BE2C (cell line): Measurements from ENCODE around the gene TTC32.

Source experiments
- DNase-seq: peaks from one replicate; pipeline ENCODE4 v3.0.0-alpha.2; 2020
- H3K27me3 ChIP-seq: fragments of 250-450 bp; sonication (Bioruptor Pico); 2 replicates; pipeline ENCODE4 v1.5.1; 2020; ENCODE audit warnings: mild to moderate bottlenecking
- H3K36me3 ChIP-seq: fragments of 250-450 bp; sonication (Bioruptor Pico); 2 replicates; pipeline ENCODE4 v1.5.1; 2020; ENCODE audit warnings: mild to moderate bottlenecking
- H3K4me1 ChIP-seq: fragments of 250-450 bp; sonication (Bioruptor Pico); 2 replicates; pipeline ENCODE4 v1.5.1; 2020
- H3K4me3 ChIP-seq: 2 replicates; pipeline ENCODE4 v1.5.1; 2011; ENCODE audit warnings: low read depth, low read length
- H3K9me3 ChIP-seq: fragments of 250-450 bp; sonication (Bioruptor Pico); 2 replicates; pipeline ENCODE4 v1.5.1; 2020
- TF ChIP-seq, protein P1 (sequence below): IDR thresholded peaks from 2 replicates; pipeline ENCODE4 v1.5.1; 2012; ENCODE audit warnings: mild to moderate bottlenecking, low read depth, low read length

TTC32 gene

DNA sequence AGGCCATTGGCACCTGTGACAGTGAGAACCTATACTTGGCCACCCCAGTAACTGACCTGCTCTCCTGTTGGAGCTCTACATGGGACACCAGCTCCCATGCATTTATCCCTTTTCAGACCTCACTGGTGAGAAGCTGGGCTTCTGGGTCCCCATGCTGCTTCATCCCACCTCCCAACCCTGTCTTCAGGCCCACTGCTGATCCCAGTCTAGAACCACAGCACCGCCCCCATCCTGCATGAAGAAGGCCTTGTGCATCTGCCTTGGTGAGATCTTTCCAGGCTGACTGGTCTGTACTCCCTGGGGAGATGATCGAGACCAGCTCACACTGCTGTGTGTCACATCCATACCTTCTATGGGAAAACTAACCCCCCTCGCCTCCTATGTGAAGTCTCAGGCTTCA lies 22.7 kb downstream of the TTC32 start:
- no peaks in the 10 kb centered on the region for H3K9me3 ChIP-seq
- DNase-seq = no peak
- no peaks in the 10 kb centered on the region for H3K27me3 ChIP-seq
- H3K4me3 ChIP-seq = no peak overlapping the region
- H3K36me3 ChIP-seq = no peaks in the 10 kb centered on the region
- H3K4me1 ChIP-seq = no peaks in the 10 kb centered on the region
- TF ChIP-seq, protein P1, sequence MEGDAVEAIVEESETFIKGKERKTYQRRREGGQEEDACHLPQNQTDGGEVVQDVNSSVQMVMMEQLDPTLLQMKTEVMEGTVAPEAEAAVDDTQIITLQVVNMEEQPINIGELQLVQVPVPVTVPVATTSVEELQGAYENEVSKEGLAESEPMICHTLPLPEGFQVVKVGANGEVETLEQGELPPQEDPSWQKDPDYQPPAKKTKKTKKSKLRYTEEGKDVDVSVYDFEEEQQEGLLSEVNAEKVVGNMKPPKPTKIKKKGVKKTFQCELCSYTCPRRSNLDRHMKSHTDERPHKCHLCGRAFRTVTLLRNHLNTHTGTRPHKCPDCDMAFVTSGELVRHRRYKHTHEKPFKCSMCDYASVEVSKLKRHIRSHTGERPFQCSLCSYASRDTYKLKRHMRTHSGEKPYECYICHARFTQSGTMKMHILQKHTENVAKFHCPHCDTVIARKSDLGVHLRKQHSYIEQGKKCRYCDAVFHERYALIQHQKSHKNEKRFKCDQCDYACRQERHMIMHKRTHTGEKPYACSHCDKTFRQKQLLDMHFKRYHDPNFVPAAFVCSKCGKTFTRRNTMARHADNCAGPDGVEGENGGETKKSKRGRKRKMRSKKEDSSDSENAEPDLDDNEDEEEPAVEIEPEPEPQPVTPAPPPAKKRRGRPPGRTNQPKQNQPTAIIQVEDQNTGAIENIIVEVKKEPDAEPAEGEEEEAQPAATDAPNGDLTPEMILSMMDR = no peak

- TF ChIP-seq, protein P1 = no peak
- Histone ChIP-seq H3K9me3 (no peaks in the 10 kb centered on the region), H3K27me3 (no peaks in the 10 kb centered on the region), H3K4me1 (no peaks in the 10 kb centered on the region), H3K36me3 (no peaks in the 10 kb centered on the region), H3K4me3 (no peak overlapping the region)
- no peak for DNase-seq
Observed at GRCh38 chr2:19878268-19879046, 23.3 kb downstream of the TTC32 start.

DNA sequence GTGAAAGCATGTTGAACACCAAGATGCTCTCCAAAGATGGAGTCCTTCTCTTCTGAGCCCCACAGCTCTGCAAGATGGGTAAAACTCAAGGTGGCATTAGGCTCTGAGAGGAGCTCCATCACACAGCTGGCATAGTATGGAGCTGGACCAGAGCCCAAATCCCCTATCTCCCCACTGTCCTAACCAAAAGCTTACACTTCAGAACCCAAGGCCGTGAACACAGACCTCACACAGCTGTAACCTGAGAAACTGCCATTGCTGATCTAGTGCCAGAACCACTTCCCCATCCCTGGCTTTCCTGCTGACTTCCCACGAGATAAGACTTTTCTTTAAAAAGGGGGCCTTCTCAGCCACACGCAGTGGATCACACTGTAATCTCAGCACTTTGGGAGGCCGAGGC lies 25.0 kb downstream of the TTC32 start:
- DNase-seq = no peak
- H3K36me3 ChIP-seq = no peaks in the 10 kb centered on the region
- H3K4me1 ChIP-seq = no peaks in the 10 kb centered on the region
- no peak overlapping the region for H3K4me3 ChIP-seq
- H3K27me3 ChIP-seq = no peaks in the 10 kb centered on the region
- TF ChIP-seq, protein P1 = no peak
- H3K9me3 ChIP-seq = no peaks in the 10 kb centered on the region

GRCh38 chr2:19875280-19875679 lies 26.5 kb downstream of the TTC32 start:
- Histone ChIP-seq H3K9me3 (no peaks in the 10 kb centered on the region), H3K4me3 (no peak overlapping the region), H3K27me3 (no peaks in the 10 kb centered on the region), H3K36me3 (no peaks in the 10 kb centered on the region), H3K4me1 (no peaks in the 10 kb centered on the region)
- TF ChIP-seq, protein P1 = no peak
- no peak for DNase-seq

DNA sequence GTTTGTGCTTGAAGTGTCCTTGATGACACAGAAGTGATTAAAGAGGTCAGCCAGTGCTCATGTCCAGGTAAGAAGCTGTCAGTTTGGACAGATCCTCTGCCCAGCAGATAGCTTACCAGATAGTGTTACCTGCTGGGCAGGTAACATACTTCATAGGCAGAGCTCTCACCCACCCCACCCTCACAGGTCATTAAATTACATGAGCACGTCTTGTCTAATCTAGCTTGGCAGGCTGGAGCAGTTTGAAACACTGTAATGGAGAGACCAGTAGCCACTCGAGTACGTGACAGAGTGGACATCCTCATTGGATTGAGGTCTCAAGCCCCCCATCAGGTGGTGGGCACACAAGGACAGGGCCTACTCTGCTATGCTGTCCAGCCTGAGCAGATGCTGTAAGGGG lies 27.1 kb downstream of the TTC32 start:
- H3K27me3 ChIP-seq = no peaks in the 10 kb centered on the region
- no peak for DNase-seq
- no peaks in the 10 kb centered on the region for H3K4me1 ChIP-seq
- H3K36me3 ChIP-seq = no peaks in the 10 kb centered on the region
- no peaks in the 10 kb centered on the region for H3K9me3 ChIP-seq
- TF ChIP-seq, protein P1 = no peak
- no peak overlapping the region for H3K4me3 ChIP-seq

GRCh38 chr2:19873014-19873413 lies 28.8 kb downstream of the TTC32 start:
- TF ChIP-seq, protein P1 = no peak
- no peaks in the 10 kb centered on the region for H3K27me3 ChIP-seq
- DNase-seq = no peak
- no peaks in the 10 kb centered on the region for H3K9me3 ChIP-seq
- no peaks in the 10 kb centered on the region for H3K36me3 ChIP-seq
- no peaks in the 10 kb centered on the region for H3K4me1 ChIP-seq
- H3K4me3 ChIP-seq = no peak overlapping the region
